HG03064 (cell line): Measurements from ENCODE around the gene HOXA13.

ENCODE experiments used
- ATAC-seq: cut with Tn5 transposase; IDR thresholded peaks from one replicate; pipeline ENCODE4 v1.9.1; 2021; ENCODE audit warnings: low read depth; ENCODE audit not compliant: unreplicated experiment

The HOXA13 gene

GRCh38 chr7:27172315-27172774, 27.5 kb downstream of the HOXA13 start:
- no peak for ATAC-seq

GRCh38 chr7:27171637-27172314, 28.1 kb downstream of the HOXA13 start:
- no peak for ATAC-seq

- ATAC-seq: no peak
Measured at GRCh38 chr7:27171325-27171636, 28.6 kb downstream of the HOXA13 start.

GRCh38 chr7:27170426-27171324, 29.2 kb downstream of the HOXA13 start:
- no peak for ATAC-seq

GRCh38 chr7:27169658-27170425, 30.0 kb downstream of the HOXA13 start:
- no peak for ATAC-seq

- no peak for ATAC-seq
Measured at GRCh38 chr7:27168265-27168947, 31.5 kb downstream of the HOXA13 start.

- no peak for ATAC-seq
Measured at GRCh38 chr7:27167916-27168264, 32.0 kb downstream of the HOXA13 start.

- no peak for ATAC-seq
Measured at GRCh38 chr7:27166531-27167505, 33.1 kb downstream of the HOXA13 start.

- no peak for ATAC-seq
Measured at GRCh38 chr7:27165996-27166530, 33.8 kb downstream of the HOXA13 start.

- ATAC-seq: no peak
Measured at GRCh38 chr7:27165089-27165995, 34.5 kb downstream of the HOXA13 start, which contains the start of gene HOXA9. Gene HOXA9, minus strand, starts transcription at chr7:27165537. Its CDS starts 80 bp downstream, at chr7:27165457.

- no peak for ATAC-seq
Measured at GRCh38 chr7:27164367-27165088, 35.4 kb downstream of the HOXA13 start.

GRCh38 chr7:27164045-27164366, 35.9 kb downstream of the HOXA13 start:
- ATAC-seq: no peak

GRCh38 chr7:27163288-27164044, 36.4 kb downstream of the HOXA13 start:
- ATAC-seq: no peak

- ATAC-seq: no peak
Measured at GRCh38 chr7:27162561-27163287, 37.2 kb downstream of the HOXA13 start.

- no peak for ATAC-seq
Measured at GRCh38 chr7:27161721-27162560, 38.0 kb downstream of the HOXA13 start.
